Memory B cell (primary cell): Measurements from ENCODE around the gene PSD2.

ENCODE experiments used
- ATAC-seq: fragments of 150-1000 bp; cut with Tn5 transposase; 2 replicates; pipeline ENCODE4 v1.10.0; 2021; ENCODE audit warnings: low read depth, mild to moderate bottlenecking, moderate library complexity
- DNase-seq, 2 donors: peaks; one replicate each; pipeline ENCODE4 v3.0.0; 2022; ENCODE audit warnings: low spot score in 2 of 2
- H3K27ac Mint-ChIP-seq: one replicate; pipeline ENCODE4 v1.8.0; 2022; ENCODE audit warnings: mild to moderate bottlenecking, moderate library complexity, mixed read lengths
- H3K27me3 Mint-ChIP-seq: one replicate; pipeline ENCODE4 v1.8.0; 2022; ENCODE audit warnings: mixed read lengths
- H3K36me3 Mint-ChIP-seq: one replicate; pipeline ENCODE4 v1.8.0; 2022; ENCODE audit warnings: mild to moderate bottlenecking, mixed read lengths
- H3K4me1 Mint-ChIP-seq: one replicate; pipeline ENCODE4 v1.8.0; 2022; ENCODE audit warnings: mixed read lengths
- H3K4me3 Mint-ChIP-seq: one replicate; pipeline ENCODE4 v1.8.0; 2022; ENCODE audit warnings: mild to moderate bottlenecking, moderate library complexity, mixed read lengths
- H3K9me3 Mint-ChIP-seq: one replicate; pipeline ENCODE4 v1.8.0; 2022; ENCODE audit warnings: mixed read lengths

Gene PSD2

DNA sequence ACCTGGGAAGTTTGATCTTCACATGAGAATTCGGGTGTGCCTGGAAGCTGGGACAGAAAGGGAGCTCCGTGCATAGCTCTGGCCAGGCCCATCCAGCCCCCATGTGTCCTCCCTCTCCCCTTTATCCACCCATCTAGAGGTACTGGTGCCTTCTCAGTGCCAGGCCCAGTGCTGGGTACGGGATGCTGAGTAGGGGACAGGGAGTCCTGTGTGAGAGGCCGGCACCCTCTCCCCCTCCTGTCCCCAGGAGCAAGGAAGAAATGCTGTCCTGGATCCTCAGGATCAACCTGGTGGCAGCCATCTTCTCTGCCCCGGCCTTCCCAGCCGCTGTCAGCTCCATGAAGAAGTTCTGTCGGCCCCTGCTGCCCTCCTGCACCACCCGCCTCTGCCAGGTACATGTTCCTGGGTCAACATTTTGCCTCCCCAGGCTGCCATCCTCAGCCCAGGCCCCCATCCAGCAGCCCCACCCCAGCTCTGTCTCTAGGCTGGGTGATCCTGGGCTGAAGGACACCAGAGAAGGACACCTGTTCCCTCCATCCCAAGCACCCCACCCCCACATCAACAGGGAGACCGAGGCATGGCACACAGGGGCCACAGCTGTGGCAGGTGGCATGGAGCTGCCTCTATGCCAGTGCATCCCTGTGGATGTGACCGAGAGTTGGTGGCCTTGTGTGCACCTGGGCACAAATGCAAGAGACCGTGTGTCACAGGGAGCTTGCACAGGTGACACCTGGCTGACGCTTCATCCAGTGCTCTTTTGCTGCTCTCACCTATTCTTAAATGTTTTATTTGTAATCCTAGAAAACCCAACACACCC, 43.0 kb downstream of the PSD2 start:
- Mint-ChIP-seq H3K36me3 (peaks cover 5% of the 10 kb centered on the region), H3K9me3 (no peaks in the 10 kb centered on the region), H3K4me1 (no peaks in the 10 kb centered on the region), H3K27me3 (peaks cover 24% of the 10 kb centered on the region), H3K4me3 (no peak overlapping the region), H3K27ac (no peak overlapping the region)
- ATAC-seq (no peak), DNase-seq (no peak)

DNA sequence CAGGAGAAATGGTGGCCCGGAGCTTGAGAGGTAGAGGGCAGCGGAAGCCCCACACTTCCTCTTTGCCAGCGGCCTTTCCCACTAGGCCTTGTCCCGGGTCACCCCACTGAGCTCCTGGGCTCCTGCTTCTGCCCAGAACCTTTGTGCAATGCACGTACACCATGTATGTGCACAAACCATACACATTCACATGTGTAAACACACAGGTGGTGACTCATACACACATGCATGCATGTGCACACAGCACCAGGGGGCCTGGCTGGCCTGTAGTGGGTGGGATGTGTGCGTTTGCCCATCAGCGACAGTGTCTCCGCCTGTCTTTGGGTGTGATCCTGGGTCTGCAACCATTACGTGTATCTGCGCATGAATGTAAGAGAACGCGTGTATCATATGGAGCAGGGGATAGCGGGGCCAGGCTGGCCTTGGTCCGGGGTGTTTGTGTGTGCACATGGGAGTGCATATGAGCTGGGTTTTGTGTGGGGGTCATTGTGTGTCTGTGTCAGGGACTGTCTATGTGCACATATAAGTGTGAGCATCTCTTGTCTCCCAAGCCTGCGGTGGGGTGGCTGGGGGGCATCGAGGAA, 43.7 kb downstream of the PSD2 start:
- Mint-ChIP-seq H3K27ac (no peak overlapping the region), H3K9me3 (no peaks in the 10 kb centered on the region), H3K4me3 (no peak overlapping the region), H3K4me1 (peaks cover under 1% of the 10 kb centered on the region), H3K36me3 (peaks cover 5% of the 10 kb centered on the region), H3K27me3 (peaks cover 24% of the 10 kb centered on the region)
- ATAC-seq (no peak), DNase-seq (no peak)

DNA sequence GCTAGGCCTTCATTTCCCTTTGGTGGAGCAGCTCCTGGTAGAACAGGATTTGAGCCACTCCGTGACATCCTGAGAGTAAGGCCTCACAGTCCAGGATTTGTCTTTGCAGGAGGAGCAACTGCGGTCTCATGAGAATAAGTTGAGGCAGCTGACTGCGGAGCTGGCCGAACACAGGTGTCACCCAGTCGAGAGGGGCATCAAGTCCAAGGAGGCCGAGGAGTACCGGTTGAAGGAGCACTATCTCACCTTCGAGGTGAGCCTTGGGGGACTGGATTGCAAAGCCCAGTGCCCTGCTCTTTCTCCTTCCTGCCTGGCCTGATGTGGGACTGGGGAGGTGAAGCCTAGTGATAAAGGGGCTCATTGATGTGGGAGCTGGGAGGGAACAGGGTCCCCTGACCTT, 44.3 kb downstream of the PSD2 start:
- Mint-ChIP-seq H3K4me1 (peaks cover 5% of the 10 kb centered on the region), H3K27me3 (peaks cover 24% of the 10 kb centered on the region), H3K27ac (no peak overlapping the region), H3K36me3 (peaks cover 5% of the 10 kb centered on the region), H3K4me3 (no peak overlapping the region), H3K9me3 (no peaks in the 10 kb centered on the region)
- ATAC-seq (no peak), DNase-seq (no peak)

DNA sequence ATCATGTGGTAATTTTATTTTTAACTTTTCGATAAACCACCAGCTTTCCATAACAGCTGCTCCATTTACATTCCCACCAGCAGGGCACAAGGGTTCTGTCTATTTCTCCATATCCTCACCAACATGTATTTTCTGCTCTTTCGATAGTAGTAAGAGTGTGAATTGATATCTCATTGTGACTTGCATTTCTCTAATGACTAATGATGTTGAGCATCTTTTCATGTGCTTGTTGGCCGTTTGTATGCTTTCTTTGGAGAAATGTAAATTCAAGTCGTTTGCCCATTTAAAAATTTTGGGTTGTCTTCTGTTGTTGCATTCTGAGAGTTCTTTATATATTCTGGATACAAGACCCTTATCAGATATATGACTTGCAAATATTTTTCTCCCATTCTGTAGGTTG, 45.9 kb downstream of the PSD2 start:
- peaks cover 19% of the 10 kb centered on the region for H3K27me3 Mint-ChIP-seq
- H3K27ac Mint-ChIP-seq: no peak overlapping the region
- no peak for ATAC-seq
- no peak overlapping the region for H3K4me3 Mint-ChIP-seq
- no peaks in the 10 kb centered on the region for H3K36me3 Mint-ChIP-seq
- no peaks in the 10 kb centered on the region for H3K9me3 Mint-ChIP-seq
- no peak for DNase-seq
- peaks cover 5% of the 10 kb centered on the region for H3K4me1 Mint-ChIP-seq

DNA sequence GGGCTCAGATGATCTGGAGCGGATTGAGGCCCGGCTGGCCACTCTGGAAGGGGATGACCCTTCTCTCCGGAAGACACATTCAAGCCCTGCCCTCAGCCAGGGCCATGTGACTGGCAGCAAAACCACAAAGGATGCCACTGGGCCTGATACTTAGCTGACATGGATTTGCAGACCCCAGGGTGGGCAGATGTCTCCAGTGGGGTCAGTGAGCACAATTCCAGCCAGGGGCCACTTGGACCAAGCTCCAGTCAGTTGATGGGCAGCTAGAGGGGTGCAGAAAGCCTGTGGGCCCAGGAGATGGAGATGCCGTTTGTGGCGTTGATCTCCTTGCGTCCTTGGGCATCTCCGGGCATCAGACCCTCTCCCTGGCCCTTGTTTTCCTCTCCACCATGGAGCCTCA, 46.7 kb downstream of the PSD2 start:
- Mint-ChIP-seq H3K4me3 (no peak overlapping the region), H3K4me1 (peaks cover 7% of the 10 kb centered on the region), H3K36me3 (no peaks in the 10 kb centered on the region), H3K9me3 (no peaks in the 10 kb centered on the region), H3K27ac (no peak overlapping the region), H3K27me3 (peaks cover 16% of the 10 kb centered on the region)
- DNase-seq: no peak
- ATAC-seq: no peak

DNA sequence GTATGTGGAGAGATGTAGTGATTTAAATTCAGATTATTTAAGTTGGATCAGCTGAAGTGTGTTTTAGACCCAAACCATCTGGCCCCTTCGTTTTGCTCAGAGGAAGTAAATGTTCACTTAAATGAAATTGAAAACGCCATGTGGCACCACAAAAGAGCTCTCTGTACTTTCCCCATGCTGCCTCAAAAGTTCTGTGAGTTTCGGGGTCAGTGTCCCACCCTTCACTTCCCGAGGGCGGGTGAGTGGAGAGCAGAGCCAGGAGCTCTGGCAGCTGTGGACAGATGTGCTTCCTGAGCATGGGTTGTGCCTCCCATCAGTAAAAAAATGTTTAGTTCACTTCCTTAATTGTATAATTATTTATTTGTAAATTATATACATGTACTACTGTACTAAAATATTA, 48.4 kb downstream of the PSD2 start:
- Mint-ChIP-seq H3K4me3 (no peak overlapping the region), H3K36me3 (no peaks in the 10 kb centered on the region), H3K27me3 (peaks cover 14% of the 10 kb centered on the region), H3K27ac (no peak overlapping the region), H3K4me1 (peaks cover 12% of the 10 kb centered on the region), H3K9me3 (no peaks in the 10 kb centered on the region)
- DNase-seq: no peak
- ATAC-seq: no peak

DNA sequence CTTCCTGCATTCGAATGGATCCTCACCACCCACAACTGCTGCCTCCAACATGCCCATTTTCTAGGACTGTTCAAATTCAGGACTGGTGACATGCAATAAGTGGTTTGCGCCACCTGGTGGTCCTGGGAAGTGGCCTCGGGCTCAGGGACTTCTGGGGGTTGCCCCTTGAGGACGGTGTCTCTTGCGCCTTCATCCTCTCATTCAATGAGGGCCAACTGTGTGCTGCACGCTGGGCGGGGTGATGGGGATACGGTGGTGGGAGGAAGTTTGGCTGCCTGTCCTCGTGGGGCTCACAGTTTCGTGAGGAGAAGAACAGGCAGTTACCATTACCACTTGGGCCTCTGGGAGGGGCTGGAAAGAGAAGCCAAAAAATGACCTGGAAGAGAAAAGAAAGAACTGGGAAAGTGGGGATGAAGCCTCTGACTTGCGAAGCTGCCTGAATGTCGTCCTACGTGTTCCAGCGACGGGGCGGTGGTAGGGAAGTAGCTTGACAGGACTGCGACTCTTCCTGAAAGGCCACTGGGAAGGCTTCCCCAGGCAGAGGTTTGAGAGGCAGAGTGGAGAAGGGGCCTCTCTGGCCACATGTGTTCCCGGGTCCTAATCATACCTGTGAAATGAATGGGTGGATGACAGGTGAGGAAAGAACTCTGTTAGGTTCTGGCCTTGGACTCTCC, 49.0 kb downstream of the PSD2 start:
- H3K4me3 Mint-ChIP-seq: no peak overlapping the region
- peak; percentile 40 for ATAC-seq
- no peaks in the 10 kb centered on the region for H3K9me3 Mint-ChIP-seq
- H3K4me1 Mint-ChIP-seq: peaks cover 16% of the 10 kb centered on the region
- no peak overlapping the region for H3K27ac Mint-ChIP-seq
- H3K36me3 Mint-ChIP-seq: no peaks in the 10 kb centered on the region
- peak; percentile 70 to 72 for DNase-seq
- H3K27me3 Mint-ChIP-seq: peaks cover 11% of the 10 kb centered on the region

DNA sequence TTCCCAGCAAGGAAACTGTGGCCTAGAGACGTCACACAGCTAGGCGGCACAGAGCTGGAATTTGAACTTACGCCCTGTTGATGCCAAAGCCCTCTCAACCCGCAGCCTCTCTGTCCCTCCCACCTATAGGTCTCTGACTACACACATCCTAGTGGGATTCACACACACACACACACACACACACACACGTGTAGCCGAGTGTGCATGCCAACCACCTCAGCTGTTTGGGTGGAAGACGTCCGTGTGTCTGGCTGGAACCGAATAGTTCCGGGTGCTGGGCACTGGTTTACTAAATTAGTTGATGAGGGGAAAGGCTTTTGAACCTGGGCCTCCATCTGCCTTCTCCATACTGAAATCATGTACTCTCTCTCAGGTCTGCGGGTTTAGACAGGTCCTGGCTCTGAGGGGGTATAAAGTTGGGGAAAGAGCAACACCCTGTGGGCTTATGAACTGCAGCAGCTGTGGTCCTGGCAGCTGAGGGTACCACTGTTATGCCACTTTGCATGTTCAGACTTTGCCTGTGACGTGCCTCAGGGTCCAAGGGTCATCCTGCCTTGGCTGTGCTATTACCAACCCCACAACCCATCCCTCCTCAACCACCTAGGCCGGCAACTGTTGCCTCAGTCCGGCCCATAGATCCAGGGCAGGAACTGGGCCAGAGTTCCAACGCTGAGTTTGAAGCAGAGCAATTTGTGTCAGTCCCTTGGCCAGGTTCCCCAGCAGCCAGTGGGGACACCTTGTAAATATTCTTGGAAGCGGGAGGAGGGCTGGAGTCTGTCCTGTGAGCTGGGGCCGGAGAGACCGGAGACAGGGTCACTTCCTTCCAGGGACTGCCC, 50.5 kb downstream of the PSD2 start:
- H3K27ac Mint-ChIP-seq: no peak overlapping the region
- ATAC-seq (no peak), DNase-seq (no peak)
- peak overlapping the region; percentile 14 for H3K4me3 Mint-ChIP-seq
- H3K4me1 Mint-ChIP-seq: peaks cover 21% of the 10 kb centered on the region
- no peaks in the 10 kb centered on the region for H3K9me3 Mint-ChIP-seq
- H3K27me3 Mint-ChIP-seq: peaks cover 11% of the 10 kb centered on the region
- no peaks in the 10 kb centered on the region for H3K36me3 Mint-ChIP-seq

DNA sequence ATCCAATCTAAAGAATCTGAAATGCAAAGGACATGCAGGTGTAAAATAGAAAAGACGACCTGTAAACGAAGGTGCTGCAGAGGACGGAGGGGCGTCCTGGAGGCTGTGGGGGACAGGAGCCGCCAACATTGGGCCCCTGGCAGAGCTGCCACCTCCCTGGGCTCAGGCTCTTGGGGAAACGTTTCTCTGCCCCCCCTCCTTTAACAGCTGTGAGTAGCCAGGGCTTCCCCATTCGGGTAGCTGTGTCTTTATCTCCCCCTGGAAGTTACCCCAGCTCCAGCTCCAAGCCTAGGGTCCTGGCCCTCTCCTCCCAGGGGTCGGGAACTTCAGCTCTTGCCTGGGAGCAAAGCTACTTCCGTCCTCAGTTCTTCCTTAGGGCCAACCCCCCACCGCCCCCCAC, 51.5 kb downstream of the PSD2 start:
- Mint-ChIP-seq H3K36me3 (no peaks in the 10 kb centered on the region), H3K9me3 (no peaks in the 10 kb centered on the region), H3K27me3 (peaks cover 11% of the 10 kb centered on the region), H3K27ac (no peak overlapping the region), H3K4me1 (peaks cover 21% of the 10 kb centered on the region), H3K4me3 (peak overlapping the region; percentile 67)
- ATAC-seq (no peak), DNase-seq (no peak)

DNA sequence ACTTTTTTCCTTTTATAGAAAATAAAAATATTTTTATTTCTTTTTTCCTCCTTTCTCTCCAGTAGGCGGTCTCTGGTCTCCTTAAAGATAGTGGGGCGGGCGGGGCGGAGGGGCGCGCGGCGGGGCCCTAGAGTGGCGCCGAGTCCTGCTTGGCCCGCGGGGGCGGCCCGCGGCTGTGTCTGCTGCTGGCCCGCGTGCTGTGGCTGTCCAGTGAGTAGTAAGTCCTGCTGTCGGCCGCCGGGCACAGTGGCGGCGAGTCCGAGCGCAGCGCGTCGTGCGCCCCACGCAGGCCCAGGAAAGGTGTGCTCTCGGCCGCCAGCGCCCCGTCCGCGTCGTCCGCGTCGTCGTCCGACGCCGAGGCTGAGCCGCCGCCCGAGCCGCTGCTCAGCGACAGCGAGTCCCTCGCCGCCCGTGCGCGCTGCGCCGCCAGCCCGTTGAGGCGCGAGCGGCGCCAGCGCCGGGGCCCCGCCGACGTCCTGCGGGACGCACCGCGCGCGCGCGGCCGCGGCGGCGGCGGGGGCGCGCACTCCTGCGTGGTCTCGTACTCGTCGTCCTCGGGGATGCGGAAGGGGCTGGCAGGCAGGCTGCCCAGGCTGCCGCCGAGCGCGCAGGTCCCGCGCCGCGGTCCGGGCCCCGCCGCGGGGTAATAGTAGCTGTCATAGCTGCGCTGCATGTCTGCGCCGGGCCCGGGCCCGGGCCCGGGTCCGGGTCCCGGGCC, 52.3 kb downstream of the PSD2 start:
- peak; percentile 79 to 84 for DNase-seq
- ATAC-seq: peak; percentile 88
- peaks cover 21% of the 10 kb centered on the region for H3K4me1 Mint-ChIP-seq
- H3K27ac Mint-ChIP-seq: peak overlapping the region; percentile 14
- H3K4me3 Mint-ChIP-seq: peak overlapping the region; percentile 76
- no peaks in the 10 kb centered on the region for H3K36me3 Mint-ChIP-seq
- H3K27me3 Mint-ChIP-seq: peaks cover 9% of the 10 kb centered on the region
- no peaks in the 10 kb centered on the region for H3K9me3 Mint-ChIP-seq

DNA sequence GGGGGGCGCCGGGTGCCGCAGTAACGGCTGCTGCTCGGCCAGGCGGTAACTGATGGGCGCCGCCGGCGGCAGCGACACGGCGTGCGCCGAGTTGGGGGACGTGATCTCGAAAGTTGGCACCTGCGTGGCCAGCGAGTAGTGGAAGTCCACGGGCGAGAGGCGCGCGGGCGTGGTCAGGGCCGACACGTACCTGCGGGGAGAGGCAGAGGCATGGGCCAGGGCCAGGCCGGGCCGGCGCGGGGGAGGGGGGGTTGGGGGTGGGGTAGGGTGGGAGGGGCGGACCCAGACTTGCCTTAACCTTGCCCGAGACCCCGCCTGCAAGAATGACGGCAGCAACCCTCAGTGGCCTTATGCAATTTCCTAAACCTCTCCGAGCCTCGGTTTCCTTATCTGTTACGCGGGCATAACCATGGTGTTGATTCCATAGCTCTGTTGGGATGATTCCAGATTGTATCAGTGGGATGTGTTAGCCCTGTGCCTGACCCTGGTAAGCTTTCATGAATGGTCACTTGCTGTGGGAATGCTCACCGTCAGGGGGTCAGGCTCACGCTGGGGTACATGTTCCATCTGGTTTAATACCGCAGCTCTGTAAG, 53.0 kb downstream of the PSD2 start:
- peak overlapping the region; percentile 84 for H3K4me3 Mint-ChIP-seq
- DNase-seq (no peak), ATAC-seq (peak; percentile 8)
- peak overlapping the region; percentile 14 for H3K27ac Mint-ChIP-seq
- peaks cover 21% of the 10 kb centered on the region for H3K4me1 Mint-ChIP-seq
- peaks cover 9% of the 10 kb centered on the region for H3K27me3 Mint-ChIP-seq
- no peaks in the 10 kb centered on the region for H3K9me3 Mint-ChIP-seq
- no peaks in the 10 kb centered on the region for H3K36me3 Mint-ChIP-seq

DNA sequence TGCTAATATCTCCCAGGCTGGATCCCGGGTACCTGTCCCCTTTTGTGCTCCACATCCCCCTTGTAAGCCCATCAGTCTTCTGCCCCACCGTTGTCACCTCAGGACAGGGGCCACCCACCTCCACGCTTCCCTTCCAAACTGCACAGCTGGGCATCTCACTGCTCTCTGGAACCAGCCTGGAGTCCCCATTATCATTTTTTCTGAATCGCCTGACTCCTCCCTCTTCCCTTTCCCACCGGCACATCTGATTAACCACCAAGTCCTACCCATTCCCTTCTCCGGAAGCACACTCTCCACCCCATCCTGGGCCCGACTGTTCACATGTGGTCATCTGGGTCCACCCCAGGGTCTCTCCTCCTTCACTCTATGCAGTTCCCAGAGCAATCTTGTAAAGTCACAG, 53.9 kb downstream of the PSD2 start:
- peak overlapping the region; percentile 59 for H3K4me3 Mint-ChIP-seq
- ATAC-seq: no peak
- H3K9me3 Mint-ChIP-seq: no peaks in the 10 kb centered on the region
- no peaks in the 10 kb centered on the region for H3K36me3 Mint-ChIP-seq
- no peak for DNase-seq
- peaks cover 6% of the 10 kb centered on the region for H3K27me3 Mint-ChIP-seq
- peaks cover 19% of the 10 kb centered on the region for H3K4me1 Mint-ChIP-seq
- peak overlapping the region; percentile 14 for H3K27ac Mint-ChIP-seq

DNA sequence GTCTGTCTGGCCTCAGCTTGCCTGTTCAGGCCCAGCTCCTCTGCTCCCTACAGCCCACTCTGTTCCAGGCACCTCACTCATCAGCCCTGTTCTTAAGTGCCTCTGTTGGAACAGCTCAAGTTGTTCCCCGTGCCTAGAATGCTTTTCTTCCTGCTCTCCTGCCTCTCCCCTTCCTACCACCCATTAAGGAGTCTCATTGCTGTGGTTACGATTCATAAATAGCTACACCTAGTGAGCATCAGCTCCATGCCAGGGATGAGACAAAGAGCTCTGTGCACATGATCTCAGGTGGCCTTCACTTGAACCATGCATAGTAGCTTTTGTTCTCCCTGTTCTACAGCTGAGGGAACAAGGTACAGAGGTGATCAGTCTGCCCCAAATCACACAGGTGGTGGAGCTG, 54.3 kb downstream of the PSD2 start:
- Mint-ChIP-seq H3K4me3 (peak overlapping the region; percentile 59), H3K4me1 (peaks cover 16% of the 10 kb centered on the region), H3K27ac (peak overlapping the region; percentile 14), H3K27me3 (peaks cover 4% of the 10 kb centered on the region), H3K9me3 (no peaks in the 10 kb centered on the region), H3K36me3 (no peaks in the 10 kb centered on the region)
- DNase-seq: no peak
- no peak for ATAC-seq
